Hippocampal formation (tissue), 2 donors: ENCODE measurements around the gene CATSPERE.
"Not testable (repeated sequence)": the region's sequence is repeated elsewhere in the genome, so short reads cannot be mapped to it uniquely, and the experiment has no call there.

Source experiments
- DNase-seq, 2 donors: peaks; one replicate each; lab custom pipeline; 2025; lab: John Stamatoyannopoulos, UW

The CATSPERE gene

DNA sequence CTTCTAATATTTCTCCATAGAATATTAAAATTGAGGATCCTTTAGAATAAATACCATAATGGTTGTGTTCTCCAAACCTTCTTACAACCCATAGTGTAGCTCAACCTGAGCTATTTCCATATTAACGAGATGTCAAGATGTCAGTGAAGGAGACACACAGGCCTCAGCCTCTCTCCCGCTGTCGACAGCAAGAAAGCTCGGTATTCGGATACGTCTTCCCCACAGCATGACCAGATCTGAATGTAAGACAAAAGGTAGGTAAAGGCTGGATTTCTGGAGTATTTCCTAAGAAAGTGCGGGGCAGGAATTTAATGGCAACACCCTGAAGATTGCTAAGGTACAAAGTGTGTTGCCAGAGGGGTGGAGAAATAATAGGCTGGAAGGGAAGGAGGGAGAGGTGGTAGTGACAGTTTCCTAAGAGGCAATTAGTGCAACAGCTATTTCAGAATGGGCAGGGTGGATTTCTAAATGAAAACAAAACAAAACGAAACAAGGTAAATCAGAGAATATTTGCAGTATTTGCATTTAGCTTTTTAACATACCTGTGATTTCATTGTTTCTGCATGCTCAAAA is 11.1 kb upstream of the CATSPERE start:
- DNase-seq: no peak

DNA sequence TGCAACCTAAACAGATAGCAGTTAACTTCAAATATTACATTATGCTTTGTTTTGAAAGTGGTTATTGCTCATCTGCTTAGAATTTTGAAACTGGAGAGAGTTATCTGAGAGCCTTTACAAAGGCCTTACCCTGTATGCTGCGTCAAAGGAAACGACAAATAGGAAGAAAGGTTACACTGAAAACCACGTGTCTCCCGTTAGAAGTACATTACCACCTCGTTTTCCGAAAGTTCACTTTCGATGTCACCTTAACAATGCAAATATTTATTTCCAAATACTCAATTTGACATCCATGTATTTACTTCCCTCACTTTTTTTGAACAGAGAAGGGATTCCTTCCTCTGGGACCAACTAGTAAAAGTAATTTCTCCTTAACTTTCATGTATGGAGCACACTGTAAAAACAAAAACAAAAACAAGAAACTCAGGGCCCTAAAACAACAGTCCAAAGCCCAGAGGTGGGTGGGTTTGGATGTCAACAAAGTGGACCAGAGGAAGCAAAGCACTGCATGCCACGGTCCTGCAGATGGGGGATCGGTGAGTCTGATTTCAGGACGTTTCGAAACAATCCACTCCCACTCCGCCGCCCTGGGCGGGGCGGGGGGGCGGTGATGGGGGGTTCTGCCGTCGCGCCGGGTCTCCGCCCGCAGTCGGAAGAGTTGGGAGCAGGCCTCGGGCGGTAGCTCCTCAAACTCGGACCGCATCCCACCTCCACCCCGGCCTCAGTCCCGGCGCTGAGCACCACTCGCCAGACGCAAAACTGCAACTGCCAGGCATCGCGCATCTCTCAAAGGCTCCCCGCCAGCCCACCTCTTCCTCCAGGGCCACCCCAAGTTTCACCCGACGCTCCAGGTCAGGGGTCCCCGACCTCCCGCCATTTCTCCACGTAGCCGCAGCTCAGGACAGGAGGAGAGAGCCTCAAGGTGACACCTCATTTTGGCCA is 10.2 kb upstream of the CATSPERE start:
- DNase-seq: peak; percentile 57 to 63

DNA sequence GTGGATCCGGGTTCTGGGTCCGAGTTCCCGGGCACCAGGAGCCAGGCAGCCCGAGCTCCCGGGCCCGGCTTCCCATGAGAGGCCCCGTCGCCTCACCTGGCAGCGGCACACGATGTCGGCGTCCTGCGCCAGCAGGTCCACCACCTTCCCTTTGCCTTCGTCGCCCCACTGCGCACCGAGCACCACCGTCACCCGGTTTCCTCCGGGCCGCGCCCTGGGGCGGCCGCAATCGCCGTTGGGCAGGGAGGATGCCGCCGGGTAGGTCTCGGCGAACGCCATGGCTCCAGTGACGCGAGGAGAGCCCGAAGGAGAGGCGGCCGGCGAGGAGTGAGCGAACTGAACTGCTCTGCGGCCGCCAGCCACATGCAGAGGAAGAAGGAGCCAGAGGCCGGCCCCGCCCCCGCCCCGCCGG is 9.5 kb upstream of the CATSPERE start, which contains the start of gene ADSS2:
TSS of gene ADSS2 (minus strand) at position 371 of the 412 bp plus-strand sequence. CDS start at position 279, 92 bp downstream.
- DNase-seq: peak in 1 of 2 donors; percentile 63

DNA sequence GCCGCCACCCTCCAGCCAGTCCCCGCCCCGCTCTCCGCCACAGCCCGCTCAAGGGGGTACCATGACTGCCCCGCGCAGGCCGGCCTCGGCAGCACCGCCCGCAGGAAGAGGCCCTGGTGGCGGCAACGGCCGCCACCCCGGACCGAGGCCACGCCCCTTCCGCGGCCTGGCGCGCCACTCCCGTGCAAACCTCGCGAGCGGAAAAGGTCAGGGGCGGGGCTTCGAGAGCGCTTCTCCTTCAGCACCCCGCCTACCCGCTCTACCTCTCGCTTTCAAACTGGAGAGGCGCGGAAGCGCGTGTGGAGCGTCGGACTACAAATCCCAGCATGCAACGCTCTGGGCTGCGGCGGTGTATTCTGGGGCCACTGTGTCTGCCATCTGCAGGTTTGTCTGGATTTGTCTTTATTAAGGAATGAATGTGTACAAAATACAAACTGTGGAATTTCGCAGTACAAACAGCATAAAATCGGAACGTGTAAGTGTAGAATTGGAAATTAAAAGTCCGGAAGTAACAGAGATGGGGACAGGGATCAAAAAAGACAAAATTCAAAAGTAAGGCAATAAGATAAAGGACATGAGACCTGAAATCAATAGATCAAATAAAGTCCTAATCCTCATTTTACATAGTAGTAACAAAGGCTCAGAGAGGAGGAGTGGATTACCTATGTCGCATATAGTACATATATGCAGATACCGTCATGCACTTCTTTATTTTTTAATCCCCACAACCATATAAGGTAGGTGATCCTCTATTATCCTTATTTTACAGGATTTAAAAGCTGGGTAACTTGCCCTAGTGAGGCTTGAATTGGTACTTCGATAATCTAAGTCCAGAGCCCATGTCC is 8.9 kb upstream of the CATSPERE start:
- DNase-seq: peak; percentile 98 to 100

DNA sequence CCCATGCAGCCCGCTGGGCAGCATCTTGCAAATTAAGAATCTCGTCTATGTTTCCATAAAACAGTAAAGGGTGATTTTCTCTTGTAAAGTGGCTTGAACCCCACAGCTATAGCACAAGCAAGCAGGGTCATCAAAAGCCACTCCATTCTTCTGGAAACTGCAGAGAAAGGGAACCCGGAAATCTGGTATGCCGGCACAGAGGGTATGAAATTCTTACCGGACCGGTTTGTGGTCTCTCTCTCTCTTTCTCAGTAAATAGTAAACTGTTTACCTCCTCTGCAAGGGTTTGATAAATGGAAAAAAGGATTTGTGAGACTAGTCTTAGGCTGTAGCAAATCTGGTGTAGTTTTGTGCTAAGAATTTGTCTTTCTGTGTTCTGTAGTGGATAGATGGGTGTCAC is 6.7 kb upstream of the CATSPERE start:
- no peak for DNase-seq

DNA sequence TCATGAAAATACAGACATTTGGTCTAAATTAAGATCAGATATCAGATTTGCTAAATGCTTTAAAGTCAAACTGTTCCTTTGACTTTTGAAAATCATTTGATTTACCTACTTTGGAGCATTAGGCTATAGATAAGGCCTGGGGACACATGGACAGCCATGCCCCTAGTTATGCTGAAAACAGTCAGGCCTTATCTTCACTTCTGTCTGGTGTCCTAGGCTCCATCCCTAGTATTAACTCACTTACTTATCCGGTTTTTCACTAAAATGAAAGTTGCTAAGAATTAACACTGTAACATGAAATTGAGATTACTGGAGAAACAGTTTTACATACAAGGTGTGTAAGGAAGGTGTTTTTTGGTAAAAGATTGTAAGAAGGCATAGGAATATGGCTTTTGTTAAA is 4.5 kb upstream of the CATSPERE start:
- no peak for DNase-seq

DNA sequence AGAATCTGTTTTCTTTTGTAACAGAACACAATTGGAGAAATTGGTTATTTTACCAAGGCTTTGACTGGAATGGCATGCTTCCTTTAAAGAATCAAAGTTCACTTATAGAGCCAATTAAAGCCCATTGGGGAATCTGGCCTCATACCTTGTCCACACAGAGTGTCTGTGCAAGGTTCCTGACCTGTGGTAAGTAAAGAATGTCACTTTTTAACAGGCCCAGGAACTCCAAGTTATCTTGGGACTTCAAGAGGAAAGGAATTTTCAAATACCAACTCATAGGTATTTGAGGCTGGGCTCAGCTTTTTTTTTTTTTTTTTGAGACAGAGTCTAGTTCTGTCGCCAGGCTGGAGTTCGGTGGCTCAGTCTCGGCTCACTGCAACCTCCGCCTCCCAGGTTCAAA is 2.3 kb upstream of the CATSPERE start:
- DNase-seq: no peak

DNA sequence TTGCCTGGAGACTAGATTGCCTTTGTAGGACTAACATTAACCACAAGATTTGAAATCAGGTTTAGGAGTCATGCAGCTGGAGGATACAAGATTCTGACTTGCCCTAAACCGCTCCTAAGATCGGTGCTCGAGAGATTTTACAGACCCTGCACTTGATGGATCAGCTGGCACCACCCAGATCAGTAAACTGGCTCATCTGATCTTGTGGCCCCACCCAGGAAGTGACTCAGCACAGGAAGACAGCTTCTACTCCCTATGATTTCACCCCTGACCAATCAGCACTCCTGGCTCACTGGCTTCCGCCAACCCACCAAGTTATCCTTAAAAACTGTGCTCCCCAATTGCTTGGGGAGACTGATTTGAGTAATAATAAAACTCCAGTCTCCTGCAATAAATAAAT is 876 bp upstream of the CATSPERE start:
- DNase-seq: no peak

DNA sequence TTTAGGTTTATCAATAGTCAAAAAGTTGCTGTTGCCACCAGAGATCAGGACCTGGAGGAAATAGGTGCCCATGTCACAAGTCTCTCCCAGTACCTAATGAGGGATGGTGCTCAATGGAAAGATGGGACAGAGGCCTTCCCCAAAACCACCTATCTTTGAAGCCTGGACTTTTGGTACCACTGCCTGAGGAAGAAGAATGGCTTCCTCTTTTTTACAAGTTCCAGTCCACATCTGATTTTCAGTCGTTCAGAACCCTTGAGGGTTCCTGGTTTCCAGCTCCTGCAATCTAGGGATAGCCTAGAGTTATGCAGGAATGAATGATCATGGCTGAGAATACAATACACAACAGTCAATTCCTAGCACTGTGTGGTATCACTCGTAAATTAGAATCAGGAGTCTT is 5.7 kb downstream of the CATSPERE start:
- no peak for DNase-seq

DNA sequence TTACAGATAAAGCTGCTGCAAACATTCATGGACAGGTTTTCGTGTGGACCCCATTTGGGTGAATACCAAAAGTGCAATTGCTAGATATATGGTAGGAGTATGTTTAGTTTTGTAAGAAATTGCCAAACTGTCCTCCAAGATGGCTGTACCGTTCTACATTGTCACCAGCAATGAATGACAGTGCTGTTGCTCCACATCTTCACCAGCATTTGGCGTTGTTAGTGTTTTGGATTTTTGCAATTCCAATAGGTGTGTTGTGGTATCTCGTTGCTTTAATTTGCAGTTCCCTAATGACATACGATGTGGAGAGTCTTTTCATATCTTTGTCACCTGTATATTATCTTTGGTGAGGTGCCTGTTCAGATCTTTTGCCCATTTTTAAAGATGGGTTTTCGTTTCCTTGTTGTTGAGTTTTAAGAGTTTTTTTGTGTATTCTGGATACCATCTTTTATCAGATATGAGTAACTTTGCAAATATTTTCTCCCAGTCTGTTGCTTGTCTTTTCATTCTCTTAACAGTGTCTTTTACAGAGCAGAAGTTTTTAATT is 12.1 kb downstream of the CATSPERE start:
- no peak for DNase-seq

DNA sequence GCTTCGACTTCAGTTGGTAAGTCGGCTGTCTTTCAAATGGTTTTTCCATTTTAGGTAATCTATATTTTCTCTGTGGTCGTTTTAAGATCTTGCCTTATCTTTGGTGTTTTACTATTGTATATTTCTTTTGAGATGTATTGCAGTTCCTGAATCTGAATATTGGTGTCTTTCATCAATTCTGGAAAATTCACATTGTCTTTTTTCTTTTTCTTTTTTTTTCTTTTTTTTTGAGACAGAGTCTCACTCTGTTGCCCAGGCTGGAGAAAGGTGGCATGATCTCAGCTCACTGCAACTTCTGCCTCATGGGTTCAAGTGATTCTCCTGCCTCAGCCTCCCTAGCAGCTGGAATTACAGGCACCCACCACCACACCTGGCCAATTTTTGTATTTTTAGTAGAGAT is 23.9 kb downstream of the CATSPERE start:
- DNase-seq: not testable (repeated sequence)

DNA sequence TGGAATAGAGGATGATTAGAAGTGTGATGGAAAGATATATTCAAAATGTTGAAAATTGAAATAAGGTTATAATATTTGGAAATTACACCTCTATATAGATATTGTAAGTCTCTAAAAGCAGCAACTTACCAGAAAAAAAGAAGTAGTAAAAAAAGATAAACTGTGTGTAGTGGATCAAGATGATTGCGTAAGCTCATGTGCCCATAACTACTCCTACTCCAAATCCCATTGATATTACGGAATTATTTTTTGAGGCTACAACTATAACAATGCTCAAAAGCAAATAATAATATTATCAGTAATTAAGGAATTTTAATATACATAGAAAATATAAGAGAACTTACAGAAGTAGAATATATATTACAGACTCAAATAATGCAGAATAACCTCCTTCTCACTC is 33.6 kb downstream of the CATSPERE start:
- no peak for DNase-seq

DNA sequence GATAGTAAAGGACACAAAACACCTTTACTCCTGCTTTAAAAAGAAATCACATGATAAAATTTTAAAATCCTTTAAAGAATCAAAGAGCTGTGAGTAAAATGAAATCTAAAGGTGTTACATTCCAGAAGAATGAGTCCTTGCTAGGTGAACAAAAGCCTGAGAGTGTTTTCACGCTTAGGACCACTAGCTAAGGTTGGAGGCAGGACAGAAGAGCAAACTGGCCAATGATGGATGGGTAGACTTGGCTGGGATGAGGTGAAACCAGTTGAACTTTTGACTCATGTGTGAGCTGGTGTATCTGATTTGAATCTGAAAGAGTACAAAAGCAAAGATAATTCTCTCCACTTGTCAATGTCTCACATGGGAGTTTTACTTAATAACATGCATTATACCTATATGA is 35.1 kb downstream of the CATSPERE start:
- no peak for DNase-seq

DNA sequence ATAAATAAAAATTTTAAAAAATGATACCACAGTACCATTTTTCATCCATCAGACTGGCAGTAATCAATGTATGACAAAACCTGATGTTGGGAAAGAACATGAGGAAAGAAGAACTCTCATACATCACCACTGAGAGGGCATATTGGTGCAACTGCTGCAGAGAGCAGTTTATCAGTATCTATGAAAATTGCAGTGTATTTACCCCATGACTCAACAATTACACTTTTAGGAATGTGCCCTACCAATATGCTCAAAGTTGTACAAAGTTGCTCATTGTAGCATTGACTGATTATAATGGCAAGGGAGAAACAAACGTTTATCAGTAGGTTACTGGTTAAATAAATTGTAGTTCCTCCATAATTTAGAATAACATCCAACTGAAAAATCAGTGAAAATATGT is 36.7 kb downstream of the CATSPERE start:
- no peak for DNase-seq

DNA sequence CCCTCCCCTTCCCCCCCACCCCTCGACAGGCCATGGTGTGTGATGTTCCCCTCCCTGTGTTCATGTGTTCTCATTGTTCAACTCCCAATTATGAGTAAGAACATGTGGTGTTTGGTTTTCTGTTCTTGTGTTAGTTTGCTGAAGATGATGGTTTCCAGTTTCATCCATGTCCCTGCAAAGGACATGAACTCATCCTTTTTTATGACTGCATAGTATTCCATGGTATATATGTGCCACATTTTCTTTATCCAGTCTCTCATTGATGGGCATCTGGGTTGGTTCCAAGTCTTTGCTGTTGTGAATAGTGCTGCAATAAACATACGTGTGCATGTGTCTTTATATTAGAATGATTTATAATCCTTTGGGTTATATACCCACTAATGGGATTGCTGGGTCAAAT is 38.4 kb downstream of the CATSPERE start:
- not testable (repeated sequence) for DNase-seq

DNA sequence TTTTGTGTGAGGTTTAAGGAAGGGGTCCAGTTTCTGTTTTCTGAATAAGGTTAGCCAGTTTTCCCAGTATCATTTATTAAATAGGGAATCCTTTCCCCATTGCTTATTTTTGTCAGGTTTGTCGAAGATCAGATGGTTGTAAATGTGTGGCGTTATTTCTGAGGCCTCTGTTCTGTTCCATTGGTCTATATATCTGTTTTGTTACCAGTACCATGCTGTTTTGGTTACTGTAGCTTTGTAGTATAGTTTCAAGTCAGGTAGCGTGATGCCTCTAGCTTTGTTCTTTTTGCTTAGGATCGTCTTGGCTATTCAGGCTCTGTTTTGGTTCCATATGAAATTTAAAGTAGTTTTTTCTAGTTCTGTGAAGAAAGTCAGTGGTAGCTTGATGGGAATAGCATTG is 39.4 kb downstream of the CATSPERE start:
- not testable (repeated sequence) for DNase-seq

DNA sequence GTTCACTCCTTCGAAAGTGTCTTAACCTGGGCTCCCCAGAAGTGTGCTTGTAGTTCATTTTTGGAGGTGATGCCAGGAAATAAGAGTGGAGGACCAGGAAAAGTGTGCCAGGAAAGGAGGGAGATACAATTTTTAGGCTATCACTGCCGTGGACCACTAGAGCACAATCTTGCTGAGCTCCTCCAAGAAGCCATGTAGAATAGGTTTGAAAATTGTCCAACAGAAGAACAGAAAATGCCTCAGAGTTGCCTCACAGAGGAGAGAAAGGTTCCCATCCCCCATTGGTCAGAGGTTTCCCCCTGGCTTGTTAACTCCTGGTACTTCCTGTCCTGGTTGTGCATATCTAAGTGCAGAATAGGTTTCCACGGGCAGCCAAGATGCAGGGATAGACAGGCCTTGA is 41.6 kb downstream of the CATSPERE start:
- DNase-seq: no peak

DNA sequence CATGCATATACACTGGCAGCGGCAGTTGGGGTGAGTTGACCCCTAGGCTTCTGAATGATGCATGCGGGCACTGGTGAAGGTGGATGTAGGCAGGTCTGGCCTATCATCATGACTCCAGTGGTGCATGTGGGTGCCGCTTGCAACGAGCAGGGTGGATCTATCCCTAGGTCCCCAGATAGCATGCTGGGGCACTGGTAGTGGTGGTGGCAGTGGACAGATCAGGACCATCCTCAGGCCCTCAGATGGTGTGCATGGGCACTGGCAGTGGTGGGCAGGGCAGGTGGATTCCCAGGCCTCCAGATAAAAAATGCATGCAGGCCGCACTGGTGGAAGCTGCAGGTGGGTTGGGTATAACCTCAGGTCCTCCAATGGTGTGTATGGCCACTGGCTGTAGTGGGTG is 52.4 kb downstream of the CATSPERE start:
- no peak for DNase-seq

DNA sequence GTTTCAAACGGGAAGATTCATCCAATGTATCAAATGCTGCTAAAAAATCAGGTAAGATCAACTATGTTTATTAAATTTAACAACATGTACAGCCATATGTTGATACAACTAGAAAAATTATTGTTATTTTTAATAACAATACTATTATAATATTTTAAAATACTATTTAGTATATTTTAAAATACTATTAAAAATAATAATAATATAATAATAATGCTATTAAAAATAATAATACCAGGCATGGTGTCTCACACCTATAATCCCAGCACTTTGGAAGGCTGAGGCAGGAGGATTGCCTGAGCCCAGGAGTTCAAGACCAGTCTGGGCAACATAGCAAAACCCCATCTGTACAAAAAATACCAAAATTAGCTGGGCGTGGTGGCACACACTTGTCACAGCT is 54.6 kb downstream of the CATSPERE start:
- DNase-seq: no peak

DNA sequence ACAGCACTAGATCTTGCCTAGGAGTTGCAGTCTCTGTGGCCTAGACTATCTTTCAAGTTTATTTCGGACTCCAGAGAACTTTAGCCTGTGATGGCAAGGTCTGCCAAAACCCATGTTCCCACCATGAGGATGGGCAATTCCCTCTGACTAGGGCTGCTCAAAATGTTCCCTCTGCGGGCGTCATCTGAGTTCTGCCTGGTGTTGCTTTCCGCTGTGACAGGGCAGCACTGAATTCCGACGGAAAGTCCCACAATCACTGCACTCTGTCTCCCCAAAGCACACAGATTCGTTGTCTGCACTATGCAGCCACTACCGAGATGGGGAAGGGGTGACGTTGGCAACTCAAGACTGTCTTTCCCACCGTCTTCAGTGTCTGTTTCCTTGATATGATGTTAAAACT is 75.2 kb downstream of the CATSPERE start:
- no peak for DNase-seq

DNA sequence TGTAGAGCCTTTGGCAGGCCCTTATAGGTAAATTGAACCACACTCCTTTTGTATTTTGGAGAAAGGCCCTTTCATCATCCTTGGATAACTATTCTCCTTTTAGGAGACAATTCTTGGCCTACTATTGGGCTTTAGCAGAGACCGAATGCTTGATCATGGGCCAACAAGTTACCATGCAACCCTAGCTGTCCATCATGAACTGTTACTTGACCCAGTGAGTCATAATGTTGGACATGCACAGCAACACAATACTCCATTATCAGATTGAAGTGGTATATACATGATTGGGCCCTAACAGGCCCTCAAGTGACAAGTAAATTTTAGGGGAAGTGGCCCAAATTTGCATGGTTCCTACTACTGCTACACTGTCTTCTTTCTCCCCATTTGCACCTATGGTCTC is 84.4 kb downstream of the CATSPERE start:
- DNase-seq: no peak

DNA sequence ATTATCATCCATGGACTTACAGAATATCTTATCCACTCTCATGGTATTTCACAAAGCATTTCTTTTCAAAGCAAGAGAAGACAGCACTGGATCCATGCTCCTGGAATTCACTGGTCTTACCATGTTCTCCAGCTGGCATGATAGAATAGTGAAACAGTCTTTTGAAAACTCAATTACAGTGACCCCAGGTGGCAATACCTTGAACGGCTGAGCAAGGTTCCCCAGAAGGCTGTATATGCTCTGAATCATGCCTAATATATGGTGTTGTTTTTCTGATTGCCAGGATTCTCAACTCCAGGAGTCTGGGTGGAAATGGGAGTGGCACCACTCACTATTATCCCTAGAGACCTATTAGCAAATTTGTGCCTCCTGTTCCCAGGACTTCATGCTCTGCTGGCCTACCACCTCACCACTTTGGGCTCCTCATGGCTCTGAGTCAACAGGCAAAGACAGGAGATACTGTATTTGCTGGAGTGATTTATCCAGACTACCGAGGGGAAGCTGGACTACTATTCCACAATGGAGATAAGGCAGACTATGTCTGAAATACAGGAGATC is 87.6 kb downstream of the CATSPERE start:
- DNase-seq: no peak
